Measurements from ENCODE around the gene KRTAP10-11.

The KRTAP10-11 gene

GRCh38 chr21:44692798-44693512 is 46.7 kb downstream of the KRTAP10-11 start:
- in situ Hi-C loops (cut with MboI; ENCODE audit: low sequenced_read_pairs, unreplicated experiment) = no loop called here
- no peak for TF ChIP-seq CTCF (IDR thresholded peaks at IDR 0.05; ENCODE audit: borderline replicate concordance, control extremely low read depth, extremely low read depth, insufficient read depth, missing control alignments)
- DNase-seq (ENCODE audit: low spot score) = no peak

DNA sequence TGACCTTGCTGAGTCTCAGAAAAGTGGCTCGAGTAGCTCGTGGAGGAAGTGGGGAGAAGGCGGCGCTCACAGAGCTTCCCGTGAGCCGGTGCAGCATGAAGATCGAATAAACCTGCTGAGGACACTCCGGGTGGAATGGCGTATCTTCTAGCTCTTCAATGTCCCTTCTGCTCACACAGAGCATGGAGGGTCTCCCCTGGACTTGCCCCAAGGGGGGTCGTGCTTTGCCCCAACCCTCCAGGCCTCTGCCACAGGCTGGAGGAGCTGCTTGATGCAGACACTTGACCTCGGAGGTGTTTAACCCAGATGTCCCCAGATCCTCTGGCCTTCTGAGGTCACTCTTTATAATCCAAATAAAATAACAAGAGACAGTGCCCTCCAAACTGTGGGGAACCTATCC is 48.6 kb downstream of the KRTAP10-11 start:
- no peak for TF ChIP-seq CTCF (IDR thresholded peaks at IDR 0.05; ENCODE audit: borderline replicate concordance, control extremely low read depth, extremely low read depth, insufficient read depth, missing control alignments)
- DNase-seq (ENCODE audit: low spot score) = no peak
- in situ Hi-C loops (cut with MboI; ENCODE audit: low sequenced_read_pairs, unreplicated experiment) = no loop called here

- no peak for TF ChIP-seq CTCF (IDR thresholded peaks at IDR 0.05; ENCODE audit: borderline replicate concordance, control extremely low read depth, extremely low read depth, insufficient read depth, missing control alignments)
- in situ Hi-C loops (cut with MboI; ENCODE audit: low sequenced_read_pairs, unreplicated experiment) = no loop called here
- no peak for DNase-seq (ENCODE audit: low spot score)
These were observed 49.0 kb downstream of the KRTAP10-11 start for GRCh38 chr21:44695184-44695583.

DNA sequence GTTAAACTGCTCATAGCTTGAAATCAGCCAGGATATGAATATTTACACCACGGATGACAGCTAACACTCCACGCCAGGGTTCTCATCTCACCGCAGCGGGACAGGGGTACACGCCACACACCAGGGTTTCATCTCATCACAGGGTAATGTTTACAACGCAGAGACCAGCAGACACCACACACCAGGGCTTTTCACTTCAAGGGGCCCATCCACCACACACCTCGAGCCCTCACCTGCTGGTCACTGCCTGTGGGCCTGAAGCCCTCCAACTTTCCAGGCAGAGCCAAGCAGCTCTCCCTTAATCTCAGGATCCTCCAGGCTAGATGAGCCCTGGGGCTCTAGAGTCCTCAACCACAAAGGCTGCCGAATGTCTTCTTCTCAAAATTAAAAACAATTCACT is 49.4 kb downstream of the KRTAP10-11 start:
- DNase-seq (ENCODE audit: low spot score) = no peak
- in situ Hi-C loops (cut with MboI; ENCODE audit: low sequenced_read_pairs, unreplicated experiment) = no loop called here
- no peak for TF ChIP-seq CTCF (IDR thresholded peaks at IDR 0.05; ENCODE audit: borderline replicate concordance, control extremely low read depth, extremely low read depth, insufficient read depth, missing control alignments)

GRCh38 chr21:44696572-44696971 is 50.4 kb downstream of the KRTAP10-11 start:
- DNase-seq (ENCODE audit: low spot score) = no peak
- no peak for TF ChIP-seq CTCF (IDR thresholded peaks at IDR 0.05; ENCODE audit: borderline replicate concordance, control extremely low read depth, extremely low read depth, insufficient read depth, missing control alignments)
- in situ Hi-C loops (cut with MboI; ENCODE audit: low sequenced_read_pairs, unreplicated experiment) = no loop called here

Measured in GM13976 (cell line).